HG02798 (cell line): ENCODE data around the gene BIN1.

ENCODE experiments used
- ATAC-seq: cut with Tn5 transposase; IDR thresholded peaks from one replicate; pipeline ENCODE4 v1.9.1; 2021; ENCODE audit warnings: mild to moderate bottlenecking; ENCODE audit not compliant: unreplicated experiment, poor library complexity

The BIN1 gene

DNA sequence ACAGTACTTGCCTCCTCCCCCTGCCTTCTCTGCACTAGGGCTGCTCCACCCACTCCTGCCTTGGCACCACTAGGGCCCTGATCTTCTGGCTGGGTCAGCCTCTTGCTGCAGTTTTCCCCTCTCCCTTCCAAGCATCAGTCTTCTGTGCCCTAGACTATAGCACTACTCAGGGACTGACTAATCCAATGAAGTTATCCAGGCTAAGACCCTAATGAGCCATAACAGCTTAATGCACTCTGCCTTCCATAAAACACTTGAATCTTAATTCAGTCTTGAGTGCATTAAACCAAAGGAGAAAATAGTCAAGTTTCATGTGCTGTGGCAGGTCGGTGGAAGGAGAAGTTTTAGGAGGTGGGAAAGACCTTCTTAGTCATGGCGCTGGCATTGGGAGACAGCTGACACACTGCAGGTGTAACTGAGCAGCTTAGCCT, 95.7 kb downstream of the BIN1 start:
- no peak for ATAC-seq

DNA sequence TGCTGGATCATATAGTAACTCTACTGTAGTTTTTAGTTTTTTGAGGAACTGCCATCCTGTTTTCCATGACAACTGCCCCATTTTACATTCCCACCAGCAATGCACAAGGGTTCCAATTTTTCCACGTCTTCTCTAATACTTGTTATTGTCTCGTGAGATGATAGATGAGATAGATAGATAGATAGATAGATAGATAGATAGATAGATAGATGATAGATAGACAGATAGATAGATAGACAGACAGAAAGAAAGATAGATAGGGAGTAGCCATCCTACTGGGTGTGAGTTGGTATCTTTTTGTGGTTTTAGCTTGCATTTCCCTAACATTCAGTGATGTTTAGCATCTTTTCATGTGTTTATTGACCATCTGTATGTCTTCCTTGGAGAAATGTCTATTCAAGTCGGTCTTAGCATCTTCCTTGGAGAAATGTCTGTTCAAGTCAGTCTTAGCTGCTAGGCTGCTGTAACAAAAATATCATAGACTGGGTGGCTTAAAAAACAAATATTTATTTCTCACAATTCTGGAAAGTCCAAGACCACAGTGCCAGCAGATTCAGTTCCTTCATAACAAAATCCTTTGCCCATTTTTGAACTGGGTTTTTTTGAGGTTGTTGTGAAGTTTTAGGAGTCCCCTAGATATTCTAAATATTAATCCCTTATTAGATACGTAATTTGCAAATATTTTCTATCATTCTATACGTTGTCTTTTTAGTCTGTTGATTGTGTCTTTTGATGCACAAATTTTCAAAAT, 98.5 kb downstream of the BIN1 start:
- no peak for ATAC-seq

DNA sequence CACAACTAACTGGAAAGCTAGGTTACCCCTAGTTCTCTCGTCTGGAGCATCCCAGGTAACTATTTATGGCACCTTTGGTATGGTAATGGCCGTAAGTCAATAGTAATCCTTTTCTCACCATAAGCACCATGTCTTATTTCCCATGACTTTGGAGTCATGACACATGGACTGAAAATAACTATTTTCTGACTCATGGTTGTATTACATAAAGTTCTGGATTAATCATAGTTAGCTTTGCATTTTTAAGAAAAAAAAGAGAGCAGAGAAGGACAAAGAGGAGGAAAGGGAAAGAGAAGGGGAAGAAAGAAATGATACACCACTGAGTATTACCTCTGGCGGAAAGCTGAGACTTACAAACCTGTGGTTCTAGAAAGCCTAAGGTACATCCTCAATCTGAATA, 99.3 kb downstream of the BIN1 start:
- no peak for ATAC-seq

DNA sequence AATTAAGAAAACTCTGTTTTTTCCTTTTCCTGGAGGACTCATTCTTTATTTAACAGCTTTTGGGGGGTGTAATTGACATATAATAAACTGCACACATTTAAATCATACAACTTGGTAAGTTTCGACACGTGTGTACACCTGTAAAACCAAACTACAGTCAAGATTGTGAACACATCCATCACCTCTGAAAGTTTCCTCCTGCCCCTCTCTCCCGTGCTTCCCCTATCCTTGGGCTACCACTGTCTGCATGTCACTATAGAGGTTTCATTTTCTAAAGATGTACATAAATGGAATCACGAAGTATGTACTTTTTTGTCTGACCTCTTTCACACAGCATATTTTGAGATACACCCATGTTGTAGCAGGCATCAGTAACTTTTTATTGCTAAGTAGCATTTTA, 100.0 kb downstream of the BIN1 start:
- ATAC-seq, result no peak

DNA sequence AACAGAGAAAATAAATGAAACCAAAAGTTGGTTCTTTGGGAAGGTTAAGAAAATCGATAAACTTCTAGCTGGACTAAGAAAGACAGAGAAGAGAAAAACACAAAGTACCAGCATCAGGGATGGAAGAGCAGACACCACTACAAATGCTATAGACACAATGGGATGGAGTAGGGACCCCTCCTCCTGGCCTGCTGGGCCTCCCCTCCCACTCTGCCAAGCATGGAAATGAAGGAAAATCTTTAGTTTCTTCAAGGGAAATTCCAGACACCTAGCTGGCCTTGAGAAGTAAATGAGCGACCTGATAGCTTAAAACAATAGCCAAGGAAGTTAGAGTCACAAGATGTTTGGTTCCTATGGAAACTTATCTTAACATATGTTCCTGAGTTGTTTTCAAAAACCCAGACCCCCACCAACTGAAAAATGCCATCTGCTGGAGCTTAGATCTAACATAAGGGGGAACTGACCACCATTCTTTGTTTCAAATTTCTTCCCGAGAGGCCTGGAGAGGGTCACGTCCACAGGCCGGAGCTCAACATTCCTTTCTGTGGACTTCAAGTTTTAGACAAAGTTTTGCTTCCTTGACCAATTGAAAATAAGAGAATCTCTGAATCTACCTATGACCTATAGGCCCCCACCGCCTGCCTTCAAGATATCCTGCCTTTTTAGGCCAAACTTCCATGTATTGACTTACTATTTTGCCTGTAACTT, 101.9 kb downstream of the BIN1 start:
- ATAC-seq, result no peak

DNA sequence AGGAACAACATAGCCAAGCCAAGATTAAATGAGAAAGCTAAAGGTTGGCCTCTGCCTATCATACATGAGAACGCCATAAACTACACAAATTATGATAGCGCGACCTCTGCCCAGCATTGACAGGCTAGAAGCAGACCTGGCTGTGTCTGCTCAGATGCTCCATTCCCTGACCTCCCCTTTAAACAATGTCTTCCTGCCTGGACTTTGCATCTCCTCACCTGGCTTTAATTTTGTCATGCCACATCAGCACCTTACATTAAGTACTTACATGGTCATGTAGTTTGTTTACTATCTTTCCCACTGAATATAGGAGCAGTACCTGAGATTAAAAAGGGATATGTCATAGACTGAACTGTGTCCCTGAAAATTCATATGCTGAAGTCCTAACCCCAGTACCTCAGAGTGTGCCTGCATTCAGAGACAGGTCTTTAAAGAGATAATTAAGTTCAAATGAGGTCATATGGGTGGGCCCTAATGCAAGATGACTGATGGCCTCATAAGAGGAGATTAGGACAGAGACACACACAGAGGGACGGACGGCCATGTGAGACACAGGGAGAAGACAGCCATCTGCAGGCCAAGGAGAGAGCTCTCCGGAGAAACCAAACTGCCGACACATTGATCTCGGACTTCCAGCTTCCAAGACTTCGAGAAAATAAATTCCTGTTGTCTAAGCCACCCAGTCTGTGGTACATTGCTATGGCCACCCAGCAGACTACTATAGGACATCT, 103.7 kb downstream of the BIN1 start:
- ATAC-seq, result no peak

DNA sequence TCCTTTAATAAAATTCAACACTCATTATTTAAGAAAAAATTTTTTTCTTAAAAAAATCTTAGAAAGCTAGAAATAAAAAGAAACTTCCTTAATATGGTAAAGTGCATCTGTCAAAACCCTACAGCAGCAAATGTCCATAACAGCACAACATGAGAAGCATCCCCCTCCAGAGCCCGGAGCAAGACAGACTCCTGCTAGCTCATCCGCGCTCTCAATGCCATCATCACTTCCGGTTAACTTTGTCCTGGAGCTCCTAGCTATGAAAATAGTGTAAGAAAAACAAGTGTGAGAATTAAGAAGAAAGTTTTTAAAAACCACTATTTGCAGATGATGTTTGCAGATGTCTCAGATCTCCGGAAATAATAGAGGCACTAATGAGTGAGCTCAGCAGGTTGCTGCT, 105.2 kb downstream of the BIN1 start:
- ATAC-seq, result no peak

DNA sequence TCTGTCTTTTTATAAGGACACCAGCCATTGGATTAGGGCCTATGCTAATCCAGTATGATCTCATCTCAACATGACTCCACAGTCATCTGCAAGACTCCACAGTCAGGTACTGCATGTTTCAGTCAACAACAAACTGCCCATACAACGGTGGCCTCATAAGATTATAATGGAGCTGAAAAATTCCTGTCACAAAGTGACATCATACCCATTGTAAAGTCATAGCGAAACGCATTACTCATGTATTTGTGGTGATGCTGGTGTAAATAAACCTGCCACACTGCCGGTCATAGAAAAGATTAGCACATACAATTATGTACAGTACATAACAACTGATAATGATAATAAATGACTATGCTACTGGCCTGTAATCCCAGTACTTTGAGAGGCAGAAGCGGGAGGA, 106.0 kb downstream of the BIN1 start:
- peak; percentile 48 for ATAC-seq

DNA sequence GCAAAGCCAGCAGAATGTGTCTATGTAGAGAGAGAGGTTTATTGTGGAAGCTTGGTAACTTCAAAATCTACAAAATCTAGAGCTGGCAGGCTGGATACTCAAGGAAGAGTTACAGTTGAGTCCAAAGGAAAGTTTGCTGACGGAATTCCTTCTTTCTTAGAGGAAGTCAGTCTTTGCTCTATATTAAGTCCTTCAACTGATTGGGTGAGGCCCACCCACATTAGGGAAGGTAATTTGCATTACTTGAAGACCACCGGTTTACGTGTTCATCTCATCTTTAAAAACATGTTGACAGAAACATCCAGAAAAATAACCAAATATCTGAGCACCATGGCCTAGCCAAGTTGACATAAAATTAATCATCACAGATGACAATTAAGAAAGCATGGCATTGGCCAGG, 106.8 kb downstream of the BIN1 start:
- ATAC-seq, result no peak

DNA sequence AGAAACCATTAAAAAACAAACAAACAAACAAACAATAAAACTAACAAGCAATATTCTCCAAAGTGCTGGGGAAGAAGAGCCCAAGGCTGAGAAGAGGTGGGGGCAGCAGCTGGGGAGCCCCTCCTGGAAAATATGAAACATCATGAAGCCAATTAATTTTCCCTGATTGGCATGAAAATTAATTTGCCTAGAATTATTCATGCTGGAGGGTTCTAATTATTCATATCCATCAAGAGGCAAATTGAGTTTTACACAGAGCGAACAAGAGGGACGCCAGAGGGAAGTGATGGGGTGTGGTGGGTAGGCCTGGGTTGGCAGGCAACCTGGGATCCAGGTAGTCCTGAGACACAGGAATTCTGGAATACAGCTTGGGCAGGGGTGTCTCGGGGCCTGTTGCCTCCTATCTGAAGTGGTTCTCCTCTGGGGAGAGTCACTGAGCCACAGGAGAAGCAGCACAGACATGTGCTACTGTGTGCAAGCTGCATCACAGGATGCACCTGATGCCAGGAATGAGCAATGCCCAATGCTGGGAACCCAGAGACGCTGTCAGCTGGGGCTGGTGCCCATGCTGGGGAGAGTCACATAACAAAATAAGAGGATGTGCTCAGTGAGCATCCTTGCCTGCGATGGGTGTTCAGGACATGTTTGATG, 107.7 kb downstream of the BIN1 start:
- ATAC-seq, result no peak

DNA sequence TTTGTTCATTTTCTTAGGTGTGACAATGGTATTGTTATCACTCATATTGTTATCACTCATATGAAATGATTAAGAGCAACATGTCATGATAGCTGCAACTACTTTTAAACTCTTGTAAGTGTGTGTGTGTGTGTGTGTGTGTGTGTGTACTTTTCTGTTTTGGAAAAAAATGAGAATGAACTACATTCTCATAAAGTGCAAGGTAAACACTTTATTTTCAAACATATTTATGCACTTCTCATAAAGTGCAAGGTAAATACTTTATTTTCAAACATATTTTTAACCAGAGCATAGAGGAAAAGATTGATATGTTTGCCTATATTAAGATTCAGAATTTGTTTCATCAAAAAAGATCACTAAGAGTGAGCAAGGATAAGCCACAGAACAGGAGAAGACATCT, 108.5 kb downstream of the BIN1 start:
- ATAC-seq, result no peak
